Bone marrow (tissue), 2 donors: ENCODE results near the gene RPL26.
"Not testable (repeated sequence)": the region's sequence is repeated elsewhere in the genome, so short reads cannot be mapped to it uniquely, and the experiment has no call there.

Experiments
- DNase-seq, 2 donors: peaks; one replicate each; lab custom pipeline; 2025; lab: John Stamatoyannopoulos, UW

The RPL26 gene

GRCh38 chr17:8394497-8394896 is 11.5 kb upstream of the RPL26 start:
- DNase-seq, result not testable (repeated sequence)

- no peak for DNase-seq
These were observed 10.7 kb upstream of the RPL26 start for GRCh38 chr17:8393470-8394231.

- DNase-seq, result no peak
These were observed 9.9 kb upstream of the RPL26 start for GRCh38 chr17:8392674-8393469.

- no peak for DNase-seq
These were observed 9.3 kb upstream of the RPL26 start for GRCh38 chr17:8392274-8392673.

GRCh38 chr17:8391711-8392110 is 8.7 kb upstream of the RPL26 start:
- no peak for DNase-seq

- no peak for DNase-seq
These were observed 5.1 kb upstream of the RPL26 start for GRCh38 chr17:8387914-8388651.

GRCh38 chr17:8386841-8387240 is 3.8 kb upstream of the RPL26 start:
- no peak for DNase-seq

GRCh38 chr17:8384801-8385378 is 1.9 kb upstream of the RPL26 start:
- DNase-seq, result no peak

GRCh38 chr17:8382880-8383142 is 182 bp downstream of the RPL26 start:
- no peak for DNase-seq

- no peak for DNase-seq
These were observed 727 bp downstream of the RPL26 start for GRCh38 chr17:8382052-8382879.

GRCh38 chr17:8380049-8380448 is 2.9 kb downstream of the RPL26 start:
- DNase-seq, result no peak

- DNase-seq, result not testable (repeated sequence)
These were observed 4.9 kb downstream of the RPL26 start for GRCh38 chr17:8378117-8378516.

- no peak for DNase-seq
These were observed 5.6 kb downstream of the RPL26 start for GRCh38 chr17:8377422-8377821.

- peak; percentile 65 to 84 for DNase-seq
These were observed 6.5 kb downstream of the RPL26 start, which contains the start of gene KRABD2 for GRCh38 chr17:8376271-8377067. KRABD2 (minus strand) TSS chr17:8376704.

GRCh38 chr17:8375738-8376259 is 7.2 kb downstream of the RPL26 start:
- DNase-seq, result no peak

- not testable (repeated sequence) for DNase-seq
These were observed 9.1 kb downstream of the RPL26 start for GRCh38 chr17:8373856-8374255.

- no peak for DNase-seq
These were observed 10.6 kb downstream of the RPL26 start for GRCh38 chr17:8372422-8372821.

GRCh38 chr17:8371786-8372185 is 11.2 kb downstream of the RPL26 start:
- no peak for DNase-seq

GRCh38 chr17:8369944-8370343 is 13.0 kb downstream of the RPL26 start:
- peak in 1 of 2 donors; percentile 39 for DNase-seq

GRCh38 chr17:8368193-8368592 is 14.8 kb downstream of the RPL26 start:
- DNase-seq, result no peak
